ENCODE results near the gene CDK19.
"Not testable (repeated sequence)": the region's sequence is repeated elsewhere in the genome, so short reads cannot be mapped to it uniquely, and the experiment has no call there.

The CDK19 gene

DNA sequence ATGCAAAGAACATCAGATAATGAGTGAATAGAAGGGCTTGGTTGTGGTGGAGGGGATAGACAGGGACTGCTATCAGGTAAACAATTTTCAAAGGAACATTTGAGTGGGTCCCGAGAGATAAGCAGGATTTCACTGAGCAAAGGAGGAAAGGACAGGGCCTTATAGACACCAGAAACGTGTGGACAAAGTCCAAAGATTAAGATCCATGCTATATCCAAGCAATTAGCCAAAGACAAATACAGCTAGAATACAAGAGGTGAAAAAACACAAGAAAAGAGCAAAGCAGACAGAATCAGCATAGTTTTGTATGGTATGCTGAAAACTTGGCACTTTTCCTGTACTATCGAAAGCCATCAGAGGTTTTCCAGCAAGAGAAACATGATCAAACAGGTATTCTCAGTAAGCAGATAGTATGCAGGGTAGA, 59.8 kb downstream of the CDK19 start:
- no peak for DNase-seq

- not testable (repeated sequence) for DNase-seq
Measured at GRCh38 chr6:110753936-110754668, 61.2 kb downstream of the CDK19 start.

DNA sequence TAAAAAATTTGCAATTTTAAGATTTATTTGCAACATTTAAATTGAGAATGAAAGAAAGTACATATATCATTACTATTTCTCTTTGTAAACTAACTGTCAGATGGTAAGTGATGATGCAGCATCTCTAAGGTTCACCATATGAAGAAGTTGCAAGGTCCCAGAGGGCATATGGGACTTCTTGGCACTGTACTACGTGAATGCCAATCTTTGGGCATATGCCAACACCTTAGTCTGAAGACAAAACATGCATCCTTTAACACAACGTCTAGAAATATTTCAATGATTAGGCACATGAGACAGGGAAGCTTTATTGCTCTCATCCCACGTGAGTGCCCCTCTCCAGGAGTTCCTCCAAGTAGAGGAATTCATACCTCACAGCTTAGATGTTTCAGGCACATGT, 66.8 kb downstream of the CDK19 start:
- DNase-seq, result no peak

GRCh38 chr6:110746680-110747079, 68.6 kb downstream of the CDK19 start:
- no peak for DNase-seq

DNA sequence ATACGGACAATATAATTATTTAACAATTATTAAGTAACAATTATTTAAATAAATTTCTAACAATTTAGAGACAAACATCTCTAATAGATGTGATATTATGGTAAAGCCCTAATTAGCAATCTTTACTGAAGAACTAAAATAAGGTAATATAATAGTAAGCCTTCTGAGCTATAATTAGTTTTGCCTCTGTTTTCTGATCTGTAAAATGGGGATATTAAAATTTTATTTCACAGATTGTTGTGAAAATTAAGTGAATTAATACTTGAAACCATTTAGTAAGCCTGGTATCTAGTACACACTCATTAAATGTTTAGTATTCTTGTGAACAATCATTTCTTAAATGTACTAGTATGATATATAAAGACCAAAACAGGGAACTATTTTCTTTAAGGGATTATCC, 70.3 kb downstream of the CDK19 start:
- DNase-seq, result no peak

DNA sequence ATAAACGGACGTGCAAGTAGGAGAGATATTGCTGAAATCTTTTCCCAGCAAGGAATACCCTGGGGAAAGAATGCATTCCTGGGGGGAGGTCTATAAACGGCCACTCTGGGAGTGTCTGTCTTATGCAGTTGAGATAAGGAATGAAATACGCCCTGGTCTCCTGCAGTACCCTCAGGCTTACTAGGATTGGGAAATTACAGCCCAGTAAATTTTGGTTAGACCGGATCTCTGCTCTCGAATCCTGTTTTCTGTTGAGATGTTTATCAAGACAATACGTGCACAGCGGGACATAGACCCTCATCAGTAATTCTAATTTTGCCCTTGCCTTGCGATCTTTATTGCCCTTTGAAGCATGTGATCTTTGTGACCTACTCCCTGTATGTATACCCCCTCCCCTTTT, 72.7 kb downstream of the CDK19 start:
- DNase-seq, result not testable (repeated sequence)

DNA sequence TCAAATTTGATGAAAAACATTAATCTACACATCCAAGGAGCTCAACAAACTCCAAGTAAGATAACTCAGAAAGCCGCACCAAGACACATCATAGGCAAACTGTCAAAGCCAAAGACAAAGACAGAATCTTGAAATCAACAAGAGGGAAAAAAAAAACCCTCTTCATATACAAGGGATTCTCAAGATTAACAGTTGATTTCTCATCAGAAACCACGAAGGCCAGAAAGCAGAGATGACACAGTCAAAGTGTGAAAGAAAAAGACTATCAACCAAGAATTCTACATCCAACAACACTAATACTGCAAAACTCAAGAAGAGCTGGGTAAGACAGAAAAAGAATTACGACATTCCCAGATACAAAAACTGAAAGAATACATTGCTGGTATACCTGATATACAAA, 73.8 kb downstream of the CDK19 start:
- no peak for DNase-seq

DNA sequence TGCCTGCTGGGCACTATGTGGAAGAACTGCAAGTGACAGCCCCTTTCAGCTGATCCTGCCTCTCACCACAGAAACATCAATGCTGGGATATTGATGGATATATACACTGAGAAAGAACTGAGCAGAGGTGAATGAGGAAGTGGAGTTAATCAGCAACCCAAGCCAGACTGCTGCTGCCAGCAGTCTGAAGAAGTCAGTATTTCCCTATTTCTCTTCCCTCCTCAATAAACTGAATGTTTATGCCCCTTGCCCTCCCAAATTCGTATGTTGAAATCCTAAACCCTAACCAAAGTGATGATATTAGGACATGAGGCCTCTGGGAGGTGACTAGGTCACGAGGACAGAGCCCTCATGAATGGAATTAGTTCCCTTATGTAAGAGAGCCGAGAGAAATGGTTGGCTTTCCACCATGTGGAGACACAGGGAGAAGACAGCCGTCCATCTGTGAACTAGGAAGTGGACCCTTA, 76.3 kb downstream of the CDK19 start:
- DNase-seq, result peak; percentile 33

DNA sequence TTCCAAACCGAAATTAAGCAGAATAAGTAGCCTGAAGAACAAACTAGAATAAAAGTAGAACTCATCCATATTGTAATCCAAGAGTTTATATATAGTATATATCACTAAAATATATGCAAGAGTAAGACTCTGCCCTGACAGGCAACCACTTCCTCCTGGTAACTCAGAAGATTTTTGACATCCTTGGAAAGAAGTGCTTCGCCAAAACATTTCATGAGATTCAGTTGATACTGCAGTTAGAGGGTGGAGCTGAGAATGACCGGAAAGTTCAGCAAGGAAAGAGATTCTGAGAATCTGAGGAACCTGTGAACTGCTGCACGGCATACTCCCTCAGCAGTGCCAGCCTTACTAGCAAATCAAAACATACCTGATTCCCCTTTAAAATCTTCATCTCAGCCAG, 79.6 kb downstream of the CDK19 start:
- DNase-seq, result no peak

- no peak for DNase-seq
Measured at GRCh38 chr6:110731898-110732297, 83.4 kb downstream of the CDK19 start.

DNA sequence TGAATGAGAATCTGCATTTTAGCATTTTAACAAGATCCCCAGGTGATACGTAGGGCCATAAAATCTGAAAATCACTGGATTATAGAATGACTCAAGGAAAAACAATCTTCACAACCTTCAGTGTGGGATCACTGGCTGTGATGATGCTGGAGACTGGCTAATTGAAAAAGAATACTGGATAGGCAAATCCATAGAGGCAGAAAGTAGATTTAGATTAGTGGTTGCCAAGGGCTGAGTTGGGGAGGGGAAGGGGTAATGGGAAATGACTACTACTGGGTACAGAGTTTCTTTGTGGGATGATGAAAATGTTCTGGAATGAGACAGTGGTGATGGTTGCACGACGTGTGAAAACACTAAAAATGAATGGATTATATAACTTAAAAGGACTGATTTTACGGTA, 84.1 kb downstream of the CDK19 start:
- no peak for DNase-seq

GRCh38 chr6:110728501-110728900, 86.8 kb downstream of the CDK19 start:
- DNase-seq, result no peak

- no peak for DNase-seq
Measured at GRCh38 chr6:110723017-110723416, 92.3 kb downstream of the CDK19 start.

DNA sequence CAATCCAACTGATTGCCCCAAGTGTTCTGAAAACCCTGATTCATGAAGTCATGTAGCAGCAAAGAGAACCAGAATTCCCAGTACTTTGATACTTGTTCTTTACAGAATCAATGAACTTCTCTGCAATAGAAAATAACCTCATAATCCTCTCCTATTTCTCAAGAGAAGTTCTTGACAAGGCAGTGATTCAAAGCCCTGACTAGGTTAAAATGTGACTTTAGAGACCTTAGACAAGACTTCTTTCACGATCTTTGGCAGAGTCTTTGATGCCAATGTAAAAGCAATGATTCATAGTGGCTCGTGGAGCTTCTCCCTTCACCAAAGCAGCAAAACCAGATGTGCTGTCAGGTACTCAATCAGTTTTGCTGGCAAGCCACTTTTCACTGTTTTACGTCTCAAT, 95.2 kb downstream of the CDK19 start:
- DNase-seq, result no peak

DNA sequence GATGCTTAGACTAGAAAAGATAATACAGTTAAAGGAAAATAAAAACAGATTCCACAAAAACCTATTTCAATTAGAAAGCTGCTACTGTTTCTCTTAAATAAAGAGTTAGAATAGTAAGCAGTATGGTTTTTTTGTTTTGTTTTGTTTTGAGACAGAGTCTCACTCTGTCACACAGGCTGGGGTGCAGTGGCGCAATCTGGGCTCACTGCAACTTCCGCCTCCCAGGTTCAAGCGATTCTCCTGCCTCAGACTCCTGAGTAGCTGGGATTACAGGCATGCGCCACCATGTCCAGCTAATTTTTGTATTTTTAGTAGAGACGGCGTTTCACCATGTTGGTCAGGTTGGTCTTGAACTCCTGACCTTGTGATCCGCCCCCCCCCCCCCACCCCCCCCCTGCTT, 95.7 kb downstream of the CDK19 start:
- DNase-seq, result not testable (repeated sequence)

- DNase-seq, result no peak
Measured at GRCh38 chr6:110714143-110714542, 101.1 kb downstream of the CDK19 start.

GRCh38 chr6:110712238-110712637, 103.0 kb downstream of the CDK19 start:
- no peak for DNase-seq

DNA sequence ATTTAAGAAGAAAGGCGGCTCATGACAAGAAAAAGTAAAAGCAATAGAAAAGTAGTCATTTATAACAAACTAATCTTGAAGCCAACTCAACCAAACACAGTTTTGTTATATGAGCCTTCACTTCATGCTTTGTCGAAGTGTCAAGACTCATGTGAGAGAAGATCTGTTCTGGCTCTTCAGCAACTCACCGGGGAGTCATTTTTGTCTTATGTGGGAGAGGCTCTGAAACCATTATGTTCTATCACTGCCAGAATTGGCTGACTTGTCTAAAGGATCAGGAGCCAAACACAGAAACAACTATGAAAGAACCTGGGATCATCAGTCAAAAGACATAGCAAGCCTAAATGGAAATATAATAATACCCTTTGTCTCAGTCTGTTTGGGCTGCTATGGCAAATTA, 105.2 kb downstream of the CDK19 start:
- no peak for DNase-seq

DNA sequence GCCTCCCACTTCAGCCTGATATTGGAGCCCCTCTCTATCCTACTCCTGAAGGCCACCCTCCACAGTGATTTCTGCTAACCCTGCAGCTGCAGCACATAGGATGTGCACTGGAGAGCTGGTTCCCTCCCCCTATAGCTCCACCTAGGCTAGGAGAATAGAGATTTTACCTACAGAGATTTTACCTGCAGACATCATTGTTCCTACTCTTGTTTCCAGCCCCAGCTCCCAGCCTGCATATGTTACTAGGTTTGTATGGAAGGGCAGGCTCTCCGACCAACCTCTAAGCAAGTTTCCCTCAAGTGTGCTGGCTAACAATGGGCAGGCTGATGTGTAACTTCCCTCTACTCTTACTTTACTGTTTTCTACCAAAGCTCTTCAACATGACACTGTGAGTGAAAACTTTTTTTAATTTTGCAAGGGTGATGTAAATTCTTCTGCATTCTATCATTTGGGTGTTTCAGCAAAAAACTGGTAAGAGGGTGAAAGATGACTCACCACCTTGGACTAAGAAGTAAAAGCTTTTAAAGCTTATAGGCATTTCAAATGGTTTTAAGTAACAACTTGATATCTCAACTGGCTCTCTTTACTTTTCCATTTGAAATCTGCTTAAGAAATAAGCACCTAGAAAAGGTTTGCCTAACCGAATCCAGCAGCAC, 106.8 kb downstream of the CDK19 start:
- DNase-seq, result no peak

DNA sequence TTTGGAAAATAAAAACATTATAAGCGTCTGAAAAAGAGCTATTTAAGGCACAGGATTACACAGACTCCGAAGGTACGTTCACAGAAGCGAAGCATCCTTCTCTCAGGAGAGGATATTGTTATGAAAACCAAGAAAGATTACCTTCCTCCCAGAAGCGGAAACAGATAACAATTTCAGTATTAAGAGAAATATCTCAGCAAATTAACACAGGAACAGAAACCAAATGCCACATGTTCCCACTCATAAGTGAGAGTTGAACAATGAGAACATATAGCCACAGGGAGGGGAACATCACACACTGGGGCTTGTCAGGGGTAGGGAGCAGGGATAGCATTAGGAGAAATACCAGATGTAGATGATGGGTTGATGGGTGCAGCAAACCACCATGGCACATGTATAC, 109.7 kb downstream of the CDK19 start:
- DNase-seq, result no peak

GRCh38 chr6:110703906-110704594, 111.2 kb downstream of the CDK19 start:
- DNase-seq, result no peak

DNA sequence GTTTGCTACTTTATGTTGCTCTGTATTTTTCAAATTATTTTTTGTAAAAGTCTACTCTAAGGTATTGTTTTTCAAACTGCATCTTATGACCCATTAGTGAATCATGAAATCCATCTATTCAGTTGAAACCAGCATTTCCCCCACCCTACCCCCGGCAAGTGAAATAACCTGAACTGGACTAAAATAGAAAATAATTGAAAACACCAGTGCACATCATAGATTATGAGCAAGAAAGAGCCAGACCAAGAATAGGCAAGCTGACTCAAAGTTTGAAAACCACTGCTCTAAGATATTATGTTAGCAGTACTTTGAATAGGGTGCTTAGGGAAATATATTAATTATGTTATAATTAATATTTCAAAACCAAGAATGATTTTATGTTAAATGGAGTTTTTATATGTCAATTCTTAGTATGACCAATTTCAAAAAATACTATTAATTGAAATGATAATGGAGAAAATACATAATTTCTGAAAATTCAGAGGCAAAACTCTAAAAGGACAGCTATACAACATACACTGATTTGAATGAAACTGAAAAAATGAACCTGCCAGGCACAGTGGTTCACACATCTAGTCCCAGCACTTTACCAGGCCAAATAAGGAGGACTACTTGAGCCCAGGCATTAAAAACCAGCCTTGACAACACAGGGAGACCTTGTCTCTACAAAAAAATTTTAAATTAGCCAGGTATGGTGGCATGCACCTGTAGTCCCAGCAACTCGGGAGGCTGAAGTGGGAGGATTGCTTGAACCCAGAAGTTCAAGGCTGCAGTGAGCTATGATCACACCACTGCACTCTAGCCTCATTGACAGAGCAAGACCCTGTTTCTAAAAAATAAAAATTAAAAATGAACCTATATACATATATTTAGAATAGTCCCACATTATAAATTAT, 112.0 kb downstream of the CDK19 start:
- DNase-seq, result no peak

- no peak for DNase-seq
Measured at GRCh38 chr6:110699780-110700179, 115.5 kb downstream of the CDK19 start.

Measured in CD4-positive, alpha-beta T cell treated with Interleukin-15 for 1 hour (primary cell).